Left lung (tissue), 10 donors: ENCODE results near the gene CCDC93. TPM values are rescaled to one million over a fixed set of nuclear protein-coding genes. Genes with fewer than 3 reads are reported as not detected.
"Not testable (repeated sequence)": the region's sequence is repeated elsewhere in the genome, so short reads cannot be mapped to it uniquely, and the experiment has no call there.

Experiments
- ATAC-seq: fragments of 200-7000 bp; cut with Tn5 transposase; one replicate; pipeline ENCODE4 v1.9.1; 2020; ENCODE audit warnings: moderate library complexity
- DNase-seq, 4 donors: peaks; one replicate each; pipeline ENCODE4 v3.0.0-alpha.2; 2013 to 2020
- H3K27ac ChIP-seq, 2 donors: fragments of 200-600 bp; sonication (generic) in 1 of 2; one replicate each; pipeline versions ENCODE4 v1.5.0 to v1.8.0; 2020 to 2021
- H3K27me3 ChIP-seq, 2 donors: fragments of 200-600 bp; sonication (generic) in 1 of 2; one replicate each; pipeline versions ENCODE4 v1.5.0 to v1.8.0; 2020 to 2021
- H3K36me3 ChIP-seq, 2 donors: fragments of 200-600 bp; sonication (generic) in 1 of 2; one replicate each; pipeline versions ENCODE4 v1.5.0 to v1.8.0; 2020 to 2021
- H3K4me1 ChIP-seq, 2 donors: fragments of 200-600 bp; one replicate each; pipeline ENCODE4 v1.8.0; 2021
- H3K4me3 ChIP-seq, 2 donors: fragments of 200-600 bp; sonication (generic) in 1 of 2; one replicate each; pipeline versions ENCODE4 v1.5.0 to v1.8.0; 2020 to 2021; ENCODE audit warnings: mild to moderate bottlenecking in 1 of 2
- H3K9me3 ChIP-seq, 2 donors: fragments of 200-600 bp; sonication (generic) in 1 of 2; one replicate each; pipeline versions ENCODE4 v1.5.0 to v1.8.0; 2020 to 2021
- intact Hi-C, 2 donors: fragments of 100-400 bp; cut with DNase I; formaldehyde crosslinking; loops; one replicate each; pipeline versions ENCODE4 v1.11.2 to v1.14.2; 2022
- polyA plus RNA-seq, 6 donors: library from polyadenylated mRNA; unstranded; fragments of 120-200 nt; gene quantifications; one replicate each; pipeline ENCODE4 v1.2.1, GENCODE V29; 2013; ENCODE audit not compliant: insufficient read length in 6 of 6
- total RNA-seq, 2 donors: library from RNA; stranded (reverse); fragmentation: NEBNext Ultra II Directional; extraction: Animal tissue kit (Norgen Biotek cat#: 25700); gene quantifications; one replicate each; pipeline ENCODE4 v1.2.1, GENCODE V29; 2021
- TF ChIP-seq, protein P1 (sequence below), 2 donors: fragments of 200-600 bp; sonication (generic) in 1 of 2; IDR thresholded peaks; one replicate each; pipeline versions ENCODE4 v1.5.0 to v1.8.0; 2021; ENCODE audit warnings: antibody characterized with exemption in 2 of 2
- donor health status: DM: no; HTN: yes; CAD: no.
- donor health status: DM: no; HTN: no; CAD: no.

Gene CCDC93
- total and polyA plus RNA-seq, 8 donors = 30.2 to 56.8 (median 48.6) TPM

DNA sequence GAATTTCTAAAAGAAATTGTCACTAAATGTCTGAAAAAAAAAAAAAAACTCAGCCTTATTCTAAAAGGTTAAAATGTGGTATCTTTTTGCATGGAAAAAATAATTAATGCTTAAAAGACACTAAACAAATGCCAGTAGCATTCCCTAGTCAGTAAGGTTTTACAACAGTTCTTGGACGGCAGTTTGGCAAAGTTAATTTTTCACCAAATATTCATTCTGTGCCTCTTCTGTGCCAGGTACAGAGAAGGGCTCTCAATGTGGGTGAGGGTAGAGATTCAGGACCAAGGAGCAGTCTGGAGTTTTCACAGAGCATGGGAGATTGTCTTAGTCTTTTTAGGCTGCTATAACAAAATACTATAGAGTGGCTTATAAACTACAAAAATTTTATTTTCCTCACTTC lies 6.0 kb upstream of the CCDC93 start:
- intact Hi-C loops = no loop called here
- ATAC-seq (no peak), DNase-seq (no peak)
- Histone ChIP-seq H3K4me1 (peaks cover 0 to 16% of the 10 kb centered on the region in 2 donors), H3K36me3 (no peaks in the 10 kb centered on the region), H3K4me3 (no peak overlapping the region), H3K9me3 (no peaks in the 10 kb centered on the region), H3K27ac (no peak overlapping the region), H3K27me3 (no peaks in the 10 kb centered on the region)
- TF ChIP-seq, protein P1, sequence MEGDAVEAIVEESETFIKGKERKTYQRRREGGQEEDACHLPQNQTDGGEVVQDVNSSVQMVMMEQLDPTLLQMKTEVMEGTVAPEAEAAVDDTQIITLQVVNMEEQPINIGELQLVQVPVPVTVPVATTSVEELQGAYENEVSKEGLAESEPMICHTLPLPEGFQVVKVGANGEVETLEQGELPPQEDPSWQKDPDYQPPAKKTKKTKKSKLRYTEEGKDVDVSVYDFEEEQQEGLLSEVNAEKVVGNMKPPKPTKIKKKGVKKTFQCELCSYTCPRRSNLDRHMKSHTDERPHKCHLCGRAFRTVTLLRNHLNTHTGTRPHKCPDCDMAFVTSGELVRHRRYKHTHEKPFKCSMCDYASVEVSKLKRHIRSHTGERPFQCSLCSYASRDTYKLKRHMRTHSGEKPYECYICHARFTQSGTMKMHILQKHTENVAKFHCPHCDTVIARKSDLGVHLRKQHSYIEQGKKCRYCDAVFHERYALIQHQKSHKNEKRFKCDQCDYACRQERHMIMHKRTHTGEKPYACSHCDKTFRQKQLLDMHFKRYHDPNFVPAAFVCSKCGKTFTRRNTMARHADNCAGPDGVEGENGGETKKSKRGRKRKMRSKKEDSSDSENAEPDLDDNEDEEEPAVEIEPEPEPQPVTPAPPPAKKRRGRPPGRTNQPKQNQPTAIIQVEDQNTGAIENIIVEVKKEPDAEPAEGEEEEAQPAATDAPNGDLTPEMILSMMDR (IDR thresholded peaks at IDR 0.05) = no peak

DNA sequence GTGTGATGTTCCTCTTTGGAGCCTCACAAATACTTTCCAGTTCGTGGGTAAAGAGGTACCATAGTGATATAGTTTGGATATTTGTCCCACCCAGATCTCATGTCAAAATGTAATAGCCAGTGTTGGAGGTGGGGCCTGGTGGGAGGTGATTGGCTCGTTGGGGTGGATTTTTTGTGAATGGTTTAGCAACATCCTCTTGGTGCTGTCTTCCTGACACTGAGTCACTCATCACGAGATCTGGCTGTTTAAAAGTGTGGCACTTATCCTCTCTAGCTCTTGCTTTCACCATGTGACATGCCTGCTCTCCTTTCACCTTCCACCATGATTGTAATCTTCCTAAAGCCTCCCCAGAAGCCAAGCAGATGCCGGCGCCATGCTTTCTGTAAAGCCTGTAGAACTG lies 3.0 kb upstream of the CCDC93 start:
- TF ChIP-seq, protein P1 (IDR thresholded peaks at IDR 0.05) = no peak
- ATAC-seq = no peak
- Histone ChIP-seq H3K9me3 (no peaks in the 10 kb centered on the region), H3K27me3 (no peaks in the 10 kb centered on the region), H3K27ac (peak overlapping the region; percentile 48 to 92), H3K36me3 (no peaks in the 10 kb centered on the region), H3K4me3 (no peak overlapping the region), H3K4me1 (peaks cover 2 to 33% of the 10 kb centered on the region in 2 donors)
- intact Hi-C loops = no loop called here
- peak in 1 of 4 donors; percentile 51 for DNase-seq

DNA sequence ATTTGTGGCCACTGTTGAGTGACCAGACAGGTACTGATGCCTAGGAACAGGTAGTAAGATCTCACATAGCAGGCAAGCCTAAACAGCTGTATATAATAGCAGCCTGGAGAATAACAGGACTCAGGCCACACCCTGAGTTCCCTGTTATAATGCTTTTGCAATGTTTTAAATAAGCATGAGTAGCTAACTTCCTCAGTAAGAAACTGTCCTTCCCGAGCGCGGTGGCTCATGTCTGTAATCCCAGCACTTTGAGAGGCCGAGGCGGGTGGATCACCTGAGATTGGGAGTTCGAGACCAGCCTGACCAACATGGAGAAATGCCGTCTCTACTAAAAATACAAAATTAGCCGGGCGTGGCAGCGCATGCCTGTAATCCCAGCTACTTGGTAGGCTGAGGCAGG lies 1.9 kb upstream of the CCDC93 start:
- ATAC-seq, H3K36me3 ChIP-seq, H3K4me3 ChIP-seq, H3K27me3 ChIP-seq, H3K9me3 ChIP-seq, intact Hi-C loops: not testable (repeated sequence)
- peaks cover 4 to 44% of the 10 kb centered on the region in 2 donors for H3K4me1 ChIP-seq
- H3K27ac ChIP-seq = peak overlapping the region in 1 of 2 donors; percentile 92
- peak in 1 of 4 donors; percentile 49 for DNase-seq

DNA sequence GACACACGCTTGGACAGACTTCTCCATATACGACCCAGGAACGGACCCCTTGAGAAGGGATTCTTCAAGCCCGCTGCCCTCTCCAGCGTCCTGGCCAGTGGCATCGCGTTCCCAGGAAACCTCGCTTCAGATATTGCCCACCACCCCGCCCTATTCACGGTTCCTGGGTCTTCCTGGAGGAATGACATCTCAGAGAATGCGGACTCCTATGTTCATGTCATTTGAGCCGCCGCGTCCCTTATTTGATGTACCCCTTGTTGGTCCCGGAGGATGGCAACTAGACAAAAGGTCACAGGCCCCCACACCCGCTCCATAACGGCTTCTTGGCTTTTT lies 588 bp upstream of the CCDC93 start:
- Histone ChIP-seq H3K4me3 (peak overlapping the region; percentile 88 to 95), H3K36me3 (no peaks in the 10 kb centered on the region), H3K27me3 (no peaks in the 10 kb centered on the region), H3K9me3 (no peaks in the 10 kb centered on the region), H3K27ac (peak overlapping the region in 1 of 2 donors; percentile 92), H3K4me1 (peaks cover 4 to 55% of the 10 kb centered on the region in 2 donors)
- ATAC-seq (no peak), DNase-seq (peak in 1 of 4 donors; percentile 38)
- TF ChIP-seq, protein P1 (IDR thresholded peaks at IDR 0.05) = no peak
- intact Hi-C loops = no loop called here

DNA sequence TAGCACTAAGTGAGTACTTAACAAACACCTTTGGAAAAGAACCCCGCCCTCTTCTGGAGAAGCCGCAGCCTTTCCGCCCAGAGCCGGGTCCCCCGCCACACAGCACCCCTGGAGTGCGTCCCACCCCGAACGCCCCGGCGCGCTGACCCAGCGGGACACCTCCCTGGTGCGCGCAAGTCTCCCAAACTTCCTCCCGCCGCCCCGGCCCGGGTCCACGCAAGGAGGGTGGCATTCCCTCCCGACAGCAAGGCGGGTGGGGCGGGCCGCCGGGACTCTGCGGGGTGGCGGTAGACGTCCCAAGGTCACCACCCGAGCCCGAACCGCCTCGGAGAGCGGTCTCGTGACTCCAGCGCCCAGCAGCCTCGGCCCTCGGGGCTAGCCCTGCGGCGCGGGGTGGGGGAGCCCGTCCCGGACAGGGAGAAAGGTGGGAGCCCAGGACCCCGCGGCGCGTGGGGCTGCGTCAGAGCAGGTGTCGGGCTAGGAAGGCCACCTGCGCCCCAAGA lies 598 bp downstream of the CCDC93 start:
- Histone ChIP-seq H3K27me3 (no peaks in the 10 kb centered on the region), H3K36me3 (peaks cover 0 to 9% of the 10 kb centered on the region in 2 donors), H3K27ac (peak overlapping the region; percentile 83 to 92), H3K4me3 (peak overlapping the region; percentile 88 to 95), H3K4me1 (peaks cover 4 to 61% of the 10 kb centered on the region in 2 donors), H3K9me3 (no peaks in the 10 kb centered on the region)
- TF ChIP-seq, protein P1 (IDR thresholded peaks at IDR 0.05) = no peak
- intact Hi-C loops = no loop called here
- ATAC-seq = peak; percentile 74
- peak in 3 of 4 donors; percentile 25 to 94 (median 70) for DNase-seq

DNA sequence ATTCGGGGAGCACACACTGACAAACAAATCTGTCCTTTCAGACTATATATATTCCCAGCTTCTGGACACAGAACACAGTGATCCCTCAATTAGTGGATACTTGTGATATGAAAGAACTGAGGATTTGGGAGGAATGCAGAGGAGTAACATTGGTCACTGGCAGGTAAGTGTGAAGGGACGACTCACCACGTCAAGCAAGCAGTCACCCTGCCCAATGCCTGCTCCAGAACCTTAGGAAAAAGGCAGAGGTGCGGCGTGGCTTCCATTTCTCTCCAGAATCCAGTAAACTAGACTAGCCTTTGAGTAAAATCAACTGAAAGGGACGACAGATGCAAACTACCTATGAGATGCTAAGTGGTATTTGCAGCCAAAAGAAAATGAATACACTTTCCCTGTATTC lies 1.1 kb downstream of the CCDC93 start:
- Histone ChIP-seq H3K27ac (peak overlapping the region; percentile 83 to 92), H3K27me3 (no peaks in the 10 kb centered on the region), H3K36me3 (peaks cover 0 to 14% of the 10 kb centered on the region in 2 donors), H3K4me1 (peaks cover 4 to 61% of the 10 kb centered on the region in 2 donors), H3K4me3 (peak overlapping the region; percentile 88 to 95), H3K9me3 (no peaks in the 10 kb centered on the region)
- DNase-seq (no peak), ATAC-seq (no peak)
- TF ChIP-seq, protein P1 (IDR thresholded peaks at IDR 0.05) = no peak
- intact Hi-C loops = no loop called here
